Left ventricle myocardium inferior (tissue), 1 donor: ENCODE results near the gene DNAAF1. TPM values are rescaled to one million over a fixed set of nuclear protein-coding genes. Genes with fewer than 3 reads are reported as not detected.

Experiments
- DNase-seq: peaks from one replicate; pipeline ENCODE4 v3.0.0-alpha.2; 2020
- H3K27ac ChIP-seq: fragments of 200-600 bp; replicated peaks from 2 replicates; pipeline ENCODE4 v1.8.0; 2021
- H3K27me3 ChIP-seq: fragments of 200-600 bp; 2 replicates; pipeline ENCODE4 v1.8.0; 2021; ENCODE audit warnings: low read depth
- H3K36me3 ChIP-seq: fragments of 200-600 bp; 2 replicates; pipeline ENCODE4 v1.8.0; 2021
- H3K4me1 ChIP-seq: fragments of 200-600 bp; 2 replicates; pipeline ENCODE4 v1.8.0; 2021
- H3K4me3 ChIP-seq: fragments of 200-600 bp; 2 replicates; pipeline ENCODE4 v1.8.0; 2021; ENCODE audit warnings: mild to moderate bottlenecking, moderate library complexity
- H3K9me3 ChIP-seq: fragments of 200-600 bp; replicated peaks from 2 replicates; pipeline ENCODE4 v1.8.0; 2021
- intact Hi-C: fragments of 100-400 bp; cut with micrococcal nuclease; formaldehyde crosslinking; loops from one replicate; pipeline ENCODE4 v1.11.0; 2022
- total RNA-seq: library from RNA; stranded (reverse); fragmentation: NEBNext Ultra II Directional; extraction: Animal tissue kit (Norgen Biotek cat#: 25700); gene quantifications from one replicate; pipeline ENCODE4 v1.2.1, GENCODE V29; 2021
- TF ChIP-seq, protein P1 (sequence below): fragments of 200-600 bp; IDR thresholded peaks from 2 replicates; pipeline ENCODE4 v1.8.0; 2021; ENCODE audit warnings: antibody characterized with exemption, mild to moderate bottlenecking, borderline replicate concordance
- donor health status: DM: no; HTN: yes; CAD: no; lungs with severe emphysema.

Gene DNAAF1
- total RNA-seq, 1 donor from 2014 or later, result 0.14 TPM

DNA sequence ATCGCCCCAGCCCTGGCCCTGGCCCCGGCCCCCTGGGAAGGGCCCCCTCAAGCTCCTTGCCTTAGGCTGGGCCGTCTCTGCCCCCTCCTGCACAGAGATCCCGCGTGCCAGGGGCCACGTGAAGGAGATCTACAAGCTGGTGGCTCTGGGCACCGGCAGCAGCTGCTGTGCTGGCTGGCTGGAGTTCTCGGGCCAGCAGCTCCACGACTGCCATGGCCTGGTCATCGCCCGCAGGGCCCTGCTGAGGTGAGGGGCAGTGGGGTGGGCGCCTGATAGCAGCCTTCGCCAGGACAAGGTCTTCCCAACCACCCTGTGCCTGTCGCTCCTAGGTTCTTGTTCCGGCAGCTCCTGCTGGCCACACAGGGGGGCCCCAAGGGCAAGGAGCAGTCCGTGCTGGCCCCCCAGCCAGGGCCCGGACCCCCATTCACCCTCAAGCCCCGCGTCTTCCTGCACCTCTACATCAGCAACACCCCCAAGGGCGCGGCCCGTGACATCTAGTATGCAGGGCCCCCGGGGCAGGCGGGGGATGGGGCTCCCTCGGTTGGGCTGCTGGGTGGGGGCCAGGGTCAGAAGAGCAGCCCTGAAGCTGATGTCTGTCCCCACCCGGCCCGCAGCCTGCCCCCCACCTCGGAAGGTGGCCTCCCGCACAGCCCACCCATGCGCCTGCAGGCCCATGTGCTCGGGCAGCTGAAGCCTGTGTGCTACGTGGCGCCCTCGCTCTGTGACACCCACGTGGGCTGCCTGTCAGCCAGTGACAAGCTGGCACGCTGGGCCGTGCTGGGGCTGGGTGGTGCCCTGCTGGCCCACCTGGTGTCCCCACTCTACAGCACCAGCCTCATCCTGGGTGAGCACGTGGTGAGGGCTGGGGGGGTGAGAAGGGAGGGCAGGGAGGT lies 50.3 kb downstream of the DNAAF1 start:
- DNase-seq, result no peak
- Histone ChIP-seq H3K9me3 (no peaks in the 10 kb centered on the region), H3K27ac (no peak overlapping the region)

DNA sequence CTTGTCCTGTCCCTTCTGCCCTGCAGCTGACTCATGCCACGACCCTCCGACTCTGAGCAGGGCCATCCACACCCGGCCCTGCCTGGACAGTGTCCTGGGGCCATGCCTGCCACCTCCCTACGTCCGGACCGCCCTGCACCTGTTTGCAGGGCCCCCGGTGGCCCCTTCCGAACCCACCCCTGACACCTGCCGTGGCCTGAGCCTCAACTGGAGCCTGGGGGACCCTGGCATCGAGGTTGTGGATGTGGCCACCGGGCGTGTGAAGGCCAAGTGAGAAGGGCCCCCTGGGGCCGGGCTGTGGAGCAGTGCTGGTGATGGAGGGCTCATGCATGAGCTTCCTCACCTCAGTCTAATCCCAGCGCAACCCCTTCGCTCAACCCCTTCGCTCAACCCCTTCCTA lies 51.0 kb downstream of the DNAAF1 start:
- H3K27ac ChIP-seq, result no peak overlapping the region
- TF ChIP-seq, protein P1, sequence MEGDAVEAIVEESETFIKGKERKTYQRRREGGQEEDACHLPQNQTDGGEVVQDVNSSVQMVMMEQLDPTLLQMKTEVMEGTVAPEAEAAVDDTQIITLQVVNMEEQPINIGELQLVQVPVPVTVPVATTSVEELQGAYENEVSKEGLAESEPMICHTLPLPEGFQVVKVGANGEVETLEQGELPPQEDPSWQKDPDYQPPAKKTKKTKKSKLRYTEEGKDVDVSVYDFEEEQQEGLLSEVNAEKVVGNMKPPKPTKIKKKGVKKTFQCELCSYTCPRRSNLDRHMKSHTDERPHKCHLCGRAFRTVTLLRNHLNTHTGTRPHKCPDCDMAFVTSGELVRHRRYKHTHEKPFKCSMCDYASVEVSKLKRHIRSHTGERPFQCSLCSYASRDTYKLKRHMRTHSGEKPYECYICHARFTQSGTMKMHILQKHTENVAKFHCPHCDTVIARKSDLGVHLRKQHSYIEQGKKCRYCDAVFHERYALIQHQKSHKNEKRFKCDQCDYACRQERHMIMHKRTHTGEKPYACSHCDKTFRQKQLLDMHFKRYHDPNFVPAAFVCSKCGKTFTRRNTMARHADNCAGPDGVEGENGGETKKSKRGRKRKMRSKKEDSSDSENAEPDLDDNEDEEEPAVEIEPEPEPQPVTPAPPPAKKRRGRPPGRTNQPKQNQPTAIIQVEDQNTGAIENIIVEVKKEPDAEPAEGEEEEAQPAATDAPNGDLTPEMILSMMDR, result no peak
- H3K9me3 ChIP-seq, result no peaks in the 10 kb centered on the region
- H3K36me3 ChIP-seq, result no peaks in the 10 kb centered on the region
- H3K4me1 ChIP-seq, result no peaks in the 10 kb centered on the region
- intact Hi-C loops, result no loop called here
- no peak for DNase-seq
- no peak overlapping the region for H3K4me3 ChIP-seq
- H3K27me3 ChIP-seq, result peaks cover 17% of the 10 kb centered on the region

More for the DNA sequence above, 50.3 kb downstream of the DNAAF1 start:
- TF ChIP-seq, protein P1, result no peak
- no peaks in the 10 kb centered on the region for H3K4me1 ChIP-seq
- H3K36me3 ChIP-seq, result no peaks in the 10 kb centered on the region
- H3K4me3 ChIP-seq, result no peak overlapping the region
- peaks cover 17% of the 10 kb centered on the region for H3K27me3 ChIP-seq
- intact Hi-C loops, result no loop called here

DNA sequence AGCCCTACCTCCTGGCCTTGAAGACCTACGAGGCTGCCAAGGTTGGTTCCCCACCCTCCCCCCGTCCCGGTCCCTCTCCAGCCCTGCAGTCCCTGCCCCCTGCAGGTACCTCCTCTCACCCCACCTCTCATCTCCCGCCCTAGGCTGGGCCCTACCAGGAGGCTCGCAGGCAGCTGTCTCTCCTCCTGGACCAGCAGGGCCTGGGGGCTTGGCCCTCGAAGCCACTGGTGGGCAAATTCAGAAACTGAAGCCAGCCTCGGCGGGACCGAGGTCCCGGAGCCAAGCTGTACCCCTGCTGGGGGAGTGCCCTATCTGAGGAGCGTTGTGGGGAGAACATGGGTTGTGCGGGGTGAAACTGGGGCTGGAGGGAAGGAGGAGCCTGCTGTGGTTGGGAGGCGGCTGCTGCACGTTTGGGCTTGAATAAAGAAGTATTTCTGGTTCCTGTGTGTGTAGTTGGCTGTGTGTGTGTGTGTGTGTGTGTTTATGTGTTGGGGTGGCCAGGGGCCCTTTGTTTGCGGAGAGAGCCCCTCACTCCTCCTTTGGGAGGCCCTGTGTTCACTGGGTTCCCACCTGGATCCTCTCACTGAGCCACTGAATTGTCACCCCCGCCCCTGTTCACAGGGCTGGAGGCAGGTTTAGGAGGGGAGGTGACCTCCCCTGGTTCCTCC lies 51.8 kb downstream of the DNAAF1 start:
- Histone ChIP-seq H3K36me3 (no peaks in the 10 kb centered on the region), H3K4me3 (no peak overlapping the region), H3K27me3 (peaks cover 17% of the 10 kb centered on the region), H3K9me3 (no peaks in the 10 kb centered on the region), H3K27ac (no peak overlapping the region), H3K4me1 (no peaks in the 10 kb centered on the region)
- intact Hi-C loops, result no loop called here
- TF ChIP-seq, protein P1, result no peak
- DNase-seq, result no peak

DNA sequence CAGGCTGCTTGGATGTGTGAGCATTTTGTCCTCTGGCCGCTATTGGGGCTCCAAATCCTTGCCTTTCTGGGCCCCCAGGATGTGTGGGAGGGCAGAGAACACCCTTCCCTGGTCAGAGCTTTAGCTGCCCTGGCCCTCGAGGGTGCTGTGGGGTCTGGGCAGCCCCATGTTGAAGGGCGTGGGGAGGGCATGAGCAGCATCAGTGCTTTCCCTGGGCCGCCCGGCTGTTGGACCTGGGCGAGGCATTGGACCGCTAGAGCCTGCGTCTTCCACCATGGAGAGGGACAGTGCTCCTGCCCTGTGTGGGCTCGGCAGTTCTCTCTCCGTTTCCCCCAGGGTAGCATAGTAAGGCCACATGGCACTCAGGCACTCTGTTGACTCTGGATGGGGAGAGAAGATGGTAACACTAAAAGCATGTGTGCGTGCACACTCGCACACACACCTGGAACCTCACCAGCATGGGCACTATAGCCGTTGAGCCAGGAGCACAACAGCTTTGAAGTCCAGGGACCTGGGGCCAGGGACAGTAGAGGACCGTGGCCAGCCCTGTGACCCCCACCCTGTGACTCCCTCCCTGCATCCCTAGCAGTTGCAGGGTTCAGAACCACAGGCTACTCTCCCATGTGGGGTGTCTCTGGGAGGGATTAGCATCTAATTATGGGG lies 52.5 kb downstream of the DNAAF1 start:
- DNase-seq, result no peak
- Histone ChIP-seq H3K27ac (no peak overlapping the region), H3K27me3 (peaks cover 17% of the 10 kb centered on the region), H3K36me3 (no peaks in the 10 kb centered on the region), H3K4me3 (no peak overlapping the region), H3K4me1 (no peaks in the 10 kb centered on the region), H3K9me3 (no peaks in the 10 kb centered on the region)
- TF ChIP-seq, protein P1, result no peak
- intact Hi-C loops, result no loop called here

DNA sequence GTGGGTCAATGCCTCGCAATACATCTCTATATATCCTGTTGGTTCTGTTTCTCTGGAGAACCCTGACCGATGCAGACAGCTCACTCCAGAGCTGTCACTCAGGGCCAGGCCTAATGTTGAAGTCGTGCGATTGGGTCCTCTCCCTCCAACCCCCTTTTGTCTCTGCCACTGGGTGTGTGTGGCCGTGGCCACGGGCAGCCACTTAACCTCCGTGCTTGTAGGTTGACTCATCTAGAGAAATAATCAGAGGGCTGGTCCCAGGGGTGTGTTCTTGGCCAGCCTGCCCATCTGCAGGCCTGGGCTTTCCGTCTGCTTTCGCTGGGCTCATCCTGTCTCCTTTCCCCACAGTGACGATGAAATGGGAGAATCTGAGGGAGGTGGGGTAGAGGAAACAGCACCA lies 53.3 kb downstream of the DNAAF1 start:
- Histone ChIP-seq H3K36me3 (no peaks in the 10 kb centered on the region), H3K27ac (no peak overlapping the region), H3K4me1 (no peaks in the 10 kb centered on the region), H3K27me3 (peaks cover 17% of the 10 kb centered on the region), H3K9me3 (no peaks in the 10 kb centered on the region), H3K4me3 (no peak overlapping the region)
- intact Hi-C loops, result no loop called here
- TF ChIP-seq, protein P1, result no peak
- DNase-seq, result no peak
